Measurements from ENCODE around the gene PRDX2. TPM values are rescaled to one million over a fixed set of nuclear protein-coding genes. Genes with fewer than 3 reads are reported as not detected.

The PRDX2 gene
- total RNA-seq, 1 experiment from 2014 or later, result 746 TPM

GRCh38 chr19:12802267-12803106 is 887 bp upstream of the PRDX2 start:
- ATAC-seq, result no peak; the same call in 1 of the 2 replicates
- intact Hi-C loops (cut with micrococcal nuclease), result loop anchor here (5.0 kb wide), 1 partner anchor 35 kb away; the partner anchor contains the start of gene MAST1
- CTCF ChIA-PET, result no interaction called here

GRCh38 chr19:12800923-12801465 is 606 bp downstream of the PRDX2 start:
- Histone ChIP-seq H3K27ac (ENCODE audit: low read length) (no peak overlapping the region; the same call in 1 of the 2 replicates), H2AFZ (ENCODE audit: low read length) (peak overlapping the region; percentile 91), H3K27me3 (ENCODE audit: low read length) (no peaks in the 10 kb centered on the region), H4K20me1 (ENCODE audit: low read length) (no peaks in the 10 kb centered on the region), H3K9ac (ENCODE audit: low read length) (peak overlapping the region; percentile 84), H3K4me3 (ENCODE audit: low read length) (peak overlapping the region; percentile 81), H3K79me2 (ENCODE audit: low read length) (peaks cover 28% of the 10 kb centered on the region), H3K9me2 (replicated peaks; ENCODE audit: low read length) (no peaks in the 10 kb centered on the region), H3K9me3 (ENCODE audit: low read length) (no peaks in the 10 kb centered on the region), H3K4me1 (ENCODE audit: insufficient read depth, low read length) (peaks cover 19% of the 10 kb centered on the region), H3K36me3 (ENCODE audit: low read depth, low read length) (peaks cover 15% of the 10 kb centered on the region), H3K4me2 (ENCODE audit: low read length) (peak overlapping the region; percentile 91), H3F3A (ENCODE audit: low read length, unreplicated experiment) (no peaks in the 10 kb centered on the region)
- TSS peak; percentile 53 for BruUV-seq (replicated peaks)
- ChIA-PET POLR2A (ENCODE audit: unreplicated experiment) (interaction anchor here (0.6 kb wide), 1 partner anchor 35 kb away, joined by 4 read pairs; no protein-coding TSS in a partner anchor), CTCF (interaction anchor here (1.1 kb wide), 1 partner anchor 47 kb away, joined by 3 read pairs; no protein-coding TSS in a partner anchor)
- ATAC-seq, result peak; percentile 24
- peak; percentile 22 for DNase-seq
- intact Hi-C loops (cut with micrococcal nuclease), result loop anchor here (5.0 kb wide), 1 partner anchor 36 kb away; the partner anchor contains the start of gene MAST1
- no peak for TF ChIP-seq EZH2phosphoT487 (IDR thresholded peaks at IDR 0.05; ENCODE audit: borderline replicate concordance, low read length)
- 0 out of 2 replicates have a peak, but pooled peaks have one; percentile 29 for TF ChIP-seq CTCF (conservative IDR thresholded peaks at IDR 0.05; ENCODE audit: low read depth, low read length)

More at GRCh38 chr19:12802267-12803106, 887 bp upstream of the PRDX2 start:
- peak overlapping the region; percentile 91 for H3K4me2 ChIP-seq (ENCODE audit: low read length)
- no peaks in the 10 kb centered on the region for H3F3A ChIP-seq (ENCODE audit: low read length, unreplicated experiment)
- TF ChIP-seq CTCF (conservative IDR thresholded peaks at IDR 0.05; ENCODE audit: low read depth, low read length) (no peak), EZH2 (IDR thresholded peaks at IDR 0.05; ENCODE audit: low read length, unreplicated experiment) (no peak)
- H3K79me2 ChIP-seq (ENCODE audit: low read length), result peaks cover 38% of the 10 kb centered on the region
- no TSS peak for BruUV-seq (replicated peaks)
- H3K4me3 ChIP-seq (ENCODE audit: low read length), result peak overlapping the region; percentile 81
- POLR2A ChIA-PET (ENCODE audit: unreplicated experiment), result no interaction called here
- no peaks in the 10 kb centered on the region for H3K9me3 ChIP-seq (ENCODE audit: low read length)
- peaks cover 23% of the 10 kb centered on the region for H3K4me1 ChIP-seq (ENCODE audit: insufficient read depth, low read length)
- peak overlapping the region; percentile 91 for H2AFZ ChIP-seq (ENCODE audit: low read length)
- no peaks in the 10 kb centered on the region for H3K27me3 ChIP-seq (ENCODE audit: low read length)
- peaks cover 15% of the 10 kb centered on the region for H3K36me3 ChIP-seq (ENCODE audit: low read depth, low read length)
- H3K9me2 ChIP-seq (replicated peaks; ENCODE audit: low read length), result no peaks in the 10 kb centered on the region
- DNase-seq, result peak; percentile 38
- no peak overlapping the region for H3K27ac ChIP-seq (ENCODE audit: low read length)
- H4K20me1 ChIP-seq (ENCODE audit: low read length), result no peaks in the 10 kb centered on the region
- peak overlapping the region; percentile 84; the same call in 1 of the 2 replicates for H3K9ac ChIP-seq (ENCODE audit: low read length)

Measured in PC-3 (cell line).